Gastrocnemius medialis (tissue), 4 donors: ENCODE results near the gene GVQW3. TPM values are rescaled to one million over a fixed set of nuclear protein-coding genes. Genes with fewer than 3 reads are reported as not detected.
A peak's percentile ranks its signal among the peaks of the same experiment; 100 is the strongest.

Experiments
- ATAC-seq, 2 donors: fragments of 150-250 bp; one replicate each; pipeline ENCODE4 v1.9.1; 2016
- DNase-seq, 2 donors: peaks; one replicate each; pipeline ENCODE4 v3.0.0-alpha.2; 2019
- H3K27ac ChIP-seq, 4 donors: fragments of 200-600 bp; sonication (generic); 1 replicate in 1 of 4; 2 replicates in 3 of 4; pipeline ENCODE4 v1.5.1; 2016 to 2018; ENCODE audit warnings: mild to moderate bottlenecking in 2 of 4, moderate library complexity in 1 of 4
- H3K27me3 ChIP-seq, 3 donors: fragments of 200-600 bp; sonication (generic) in 2 of 3; 1 replicate in 1 of 3; 2 replicates in 2 of 3; pipeline versions ENCODE4 v1.5.1 to v1.6.0; 2016 to 2019; ENCODE audit warnings: mild to moderate bottlenecking in 1 of 3, moderate library complexity in 1 of 3
- H3K36me3 ChIP-seq, 2 donors: fragments of 200-600 bp; sonication (generic) in 1 of 2; one replicate each; pipeline ENCODE4 v1.5.1; 2017 to 2018
- H3K4me1 ChIP-seq, 2 donors: fragments of 200-600 bp; sonication (generic) in 1 of 2; one replicate each; pipeline ENCODE4 v1.5.1; 2016 to 2017; ENCODE audit warnings: mild to moderate bottlenecking in 2 of 2
- H3K4me3 ChIP-seq, 4 donors: fragments of 200-600 bp; sonication (generic) in 3 of 4; 1 replicate in 1 of 4; 2 replicates in 3 of 4; pipeline ENCODE4 v1.5.1; 2016 to 2019; ENCODE audit warnings: mild to moderate bottlenecking in 2 of 4
- H3K9me3 ChIP-seq, 3 donors: fragments of 200-600 bp; sonication (generic) in 2 of 3; 1 replicate in 1 of 3; 2 replicates in 2 of 3; pipeline ENCODE4 v1.5.1; 2016 to 2019
- POLR2A ChIP-seq, 2 donors: fragments of 450-650 bp; IDR thresholded peaks; one replicate each; pipeline ENCODE4 v1.6.1; 2017; ENCODE audit warnings: antibody characterized with exemption in 2 of 2, mild to moderate bottlenecking in 2 of 2, moderate library complexity in 2 of 2
- in situ Hi-C, 4 donors: fragments of 200-750 bp; cut with MboI; loops; one replicate each; pipeline versions ENCODE4 v1.15.0 to v1.8.0; 2017; ENCODE audit warnings: low sequenced_read_pairs in 4 of 4
- intact Hi-C: fragments of 100-400 bp; cut with DNase I; formaldehyde crosslinking; loops from one replicate; pipeline ENCODE4 v1.15.1; 2023; ENCODE audit warnings: low total_unique reads
- total RNA-seq, 4 donors: library from RNA; depleted of rRNA; stranded (reverse); fragments of >200 nt; gene quantifications; one replicate each; pipeline versions ENCODE4 v1.1.0 to v1.2.3, GENCODE V29; 2016
- TF ChIP-seq, protein P1 (sequence below), 5 experiments: fragments of 450-650 bp in 3 of 5; fragments of 200-600 bp in 2 of 5; sonication (generic) in 2 of 5; IDR thresholded peaks in 4 of 5; conservative IDR thresholded peaks in 1 of 5; 1 replicate in 4 of 5; 2 replicates in 1 of 5; pipeline ENCODE4 v1.5.1; 2016 to 2019; ENCODE audit warnings: antibody characterized with exemption in 5 of 5, mild to moderate bottlenecking in 3 of 5, moderate library complexity in 3 of 5

GVQW3 gene
- under 1 TPM; 0.07 to 0.70 (median 0.33) TPM for total RNA-seq

DNA sequence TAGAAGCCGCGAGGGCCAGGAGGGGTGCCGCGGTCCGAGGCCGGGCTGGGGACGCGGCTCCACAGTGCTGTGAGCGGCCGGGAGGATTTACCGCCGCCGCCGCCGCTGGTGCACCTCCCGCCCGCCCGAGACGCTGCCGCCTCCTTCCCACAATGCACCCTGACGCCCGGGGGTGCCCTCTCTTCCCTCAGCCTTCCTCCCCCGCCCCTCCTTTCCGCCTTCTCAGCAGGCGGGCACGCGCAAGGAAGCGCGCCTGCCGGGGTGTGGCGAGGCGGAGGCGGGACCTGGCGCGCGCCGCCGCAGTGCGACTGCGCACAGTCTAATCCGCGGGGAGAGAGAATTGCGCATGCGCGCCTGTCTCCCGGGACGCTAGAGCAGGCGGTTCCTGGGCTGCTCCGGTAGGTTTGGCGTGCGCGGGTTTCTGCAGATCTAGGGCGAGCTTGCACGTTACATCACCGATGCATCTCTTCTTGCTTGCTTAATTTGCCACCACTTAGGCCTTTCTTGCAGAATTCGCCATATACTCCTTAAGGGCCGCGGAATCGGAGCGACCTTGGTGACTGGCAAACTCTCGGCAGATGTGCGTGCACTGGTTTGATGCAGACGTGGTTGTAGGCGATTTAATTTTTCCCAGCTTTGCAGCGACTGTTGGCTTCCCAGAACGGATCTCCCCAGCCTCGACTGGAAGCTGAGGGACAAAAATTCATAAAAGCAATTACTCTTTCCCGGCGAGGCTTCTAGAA is at the start of gene GVQW3, which contains the start of gene THAP12:
Gene GVQW3 (plus strand): TSS at position 347 of the 743 bp plus-strand sequence. CDS start 506 bp downstream, outside the sequence.
Gene THAP12 (minus strand): TSS at position 156 of the 743 bp plus-strand sequence. CDS start 296 bp downstream, outside the sequence.
- in situ Hi-C loops (loop anchor here in 1 of 4 donors (5.0 kb wide), 1 partner anchor 61 kb away; no protein-coding TSS in a partner anchor), intact Hi-C loops (loop anchor here (1.0 kb wide), 2 partner anchors 63 to 174 kb away; no protein-coding TSS in a partner anchor)

GRCh38 chr11:76334826-76335389 is 46.2 kb upstream of the GVQW3 start:
- Histone ChIP-seq H3K4me1 (peaks cover 0 to 12% of the 10 kb centered on the region in 2 donors), H3K27ac (no peak overlapping the region), H3K27me3 (no peaks in the 10 kb centered on the region), H3K9me3 (no peaks in the 10 kb centered on the region), H3K36me3 (no peaks in the 10 kb centered on the region), H3K4me3 (no peak overlapping the region)
- in situ Hi-C loops (loop anchor here in 1 of 4 donors (10.0 kb wide), 1 partner anchor 440 kb away; no protein-coding TSS in a partner anchor), intact Hi-C loops (no loop called here)
- ATAC-seq (no peak), DNase-seq (no peak)
- no peak for TF ChIP-seq POLR2A (IDR thresholded peaks at IDR 0.05)
- TF ChIP-seq, protein P1, sequence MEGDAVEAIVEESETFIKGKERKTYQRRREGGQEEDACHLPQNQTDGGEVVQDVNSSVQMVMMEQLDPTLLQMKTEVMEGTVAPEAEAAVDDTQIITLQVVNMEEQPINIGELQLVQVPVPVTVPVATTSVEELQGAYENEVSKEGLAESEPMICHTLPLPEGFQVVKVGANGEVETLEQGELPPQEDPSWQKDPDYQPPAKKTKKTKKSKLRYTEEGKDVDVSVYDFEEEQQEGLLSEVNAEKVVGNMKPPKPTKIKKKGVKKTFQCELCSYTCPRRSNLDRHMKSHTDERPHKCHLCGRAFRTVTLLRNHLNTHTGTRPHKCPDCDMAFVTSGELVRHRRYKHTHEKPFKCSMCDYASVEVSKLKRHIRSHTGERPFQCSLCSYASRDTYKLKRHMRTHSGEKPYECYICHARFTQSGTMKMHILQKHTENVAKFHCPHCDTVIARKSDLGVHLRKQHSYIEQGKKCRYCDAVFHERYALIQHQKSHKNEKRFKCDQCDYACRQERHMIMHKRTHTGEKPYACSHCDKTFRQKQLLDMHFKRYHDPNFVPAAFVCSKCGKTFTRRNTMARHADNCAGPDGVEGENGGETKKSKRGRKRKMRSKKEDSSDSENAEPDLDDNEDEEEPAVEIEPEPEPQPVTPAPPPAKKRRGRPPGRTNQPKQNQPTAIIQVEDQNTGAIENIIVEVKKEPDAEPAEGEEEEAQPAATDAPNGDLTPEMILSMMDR (IDR thresholded peaks at IDR 0.05 in 4 of 5, conservative IDR thresholded peaks at IDR 0.05 in 1 of 5): no peak

More for the DNA sequence above, at the start of gene GVQW3, which contains the start of gene THAP12:
- Histone ChIP-seq H3K4me1 (peaks cover 35 to 36% of the 10 kb centered on the region in 2 donors), H3K27ac (peak within 1 kb of the TSS; percentile 72 to 90 (median 83)), H3K4me3 (peak within 1 kb of the TSS; percentile 64 to 92 (median 75)), H3K27me3 (no peaks in the 10 kb centered on the region), H3K9me3 (no peaks in the 10 kb centered on the region), H3K36me3 (no peaks in the 10 kb centered on the region)
- DNase-seq (peak; percentile 96 to 98), ATAC-seq (peak; percentile 95)
- TF ChIP-seq, protein P1 (IDR thresholded peaks at IDR 0.05 in 4 of 5, conservative IDR thresholded peaks at IDR 0.05 in 1 of 5): peak in 1 of 5 experiments; percentile 18
- peak; percentile 81 to 92 for TF ChIP-seq POLR2A (IDR thresholded peaks at IDR 0.05)

DNA sequence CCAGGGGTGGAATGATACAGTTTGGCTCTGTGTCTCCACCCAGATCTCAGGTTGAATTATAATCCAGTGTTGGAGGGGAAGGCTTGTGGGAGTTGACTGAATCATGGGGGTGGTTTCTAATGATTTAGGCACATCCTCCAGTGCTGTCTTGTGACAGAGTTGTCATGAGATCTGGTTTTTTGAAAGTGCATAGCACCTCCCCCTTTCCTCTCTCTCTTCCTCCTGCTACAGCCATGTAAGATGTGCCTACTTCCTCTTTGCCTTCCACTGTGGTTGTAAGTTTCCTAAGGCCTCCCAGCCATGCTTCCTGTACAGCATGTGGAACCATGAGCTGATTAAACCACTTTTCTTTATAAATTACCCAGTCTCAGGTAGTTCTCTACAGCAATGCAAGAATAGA is 45.3 kb upstream of the GVQW3 start:
- H3K36me3 ChIP-seq: no peaks in the 10 kb centered on the region
- H3K9me3 ChIP-seq: no peaks in the 10 kb centered on the region
- no peak overlapping the region for H3K4me3 ChIP-seq
- no peak for DNase-seq
- no peak for ATAC-seq
- H3K4me1 ChIP-seq: peaks cover 0 to 13% of the 10 kb centered on the region in 2 donors
- no peaks in the 10 kb centered on the region for H3K27me3 ChIP-seq
- H3K27ac ChIP-seq: no peak overlapping the region
- TF ChIP-seq, protein P1 (IDR thresholded peaks at IDR 0.05 in 4 of 5, conservative IDR thresholded peaks at IDR 0.05 in 1 of 5): no peak
- TF ChIP-seq POLR2A (IDR thresholded peaks at IDR 0.05): no peak
- intact Hi-C loops: no loop called here
- in situ Hi-C loops: loop anchor here in 1 of 4 donors (10.0 kb wide), 1 partner anchor 441 kb away; no protein-coding TSS in a partner anchor

GRCh38 chr11:76336597-76336996 is 44.5 kb upstream of the GVQW3 start:
- TF ChIP-seq, protein P1 (IDR thresholded peaks at IDR 0.05 in 4 of 5, conservative IDR thresholded peaks at IDR 0.05 in 1 of 5): no peak
- TF ChIP-seq POLR2A (IDR thresholded peaks at IDR 0.05): no peak
- ATAC-seq (no peak), DNase-seq (no peak)
- Histone ChIP-seq H3K27ac (no peak overlapping the region), H3K4me3 (no peak overlapping the region), H3K27me3 (no peaks in the 10 kb centered on the region), H3K36me3 (no peaks in the 10 kb centered on the region), H3K4me1 (peaks cover 0 to 13% of the 10 kb centered on the region in 2 donors), H3K9me3 (no peaks in the 10 kb centered on the region)
- intact Hi-C loops: no loop called here
- in situ Hi-C loops: loop anchor here in 1 of 4 donors (10.0 kb wide), 1 partner anchor 442 kb away; no protein-coding TSS in a partner anchor
